ENCODE measurements around the gene OBSL1. TPM values are rescaled to one million over a fixed set of nuclear protein-coding genes. Genes with fewer than 3 reads are reported as not detected.
A peak's percentile ranks its signal among the peaks of the same experiment; 100 is the strongest.

Gene OBSL1
- total and polyA plus RNA-seq, 4 donors, result 34.0 to 75.2 (median 64.0) TPM

DNA sequence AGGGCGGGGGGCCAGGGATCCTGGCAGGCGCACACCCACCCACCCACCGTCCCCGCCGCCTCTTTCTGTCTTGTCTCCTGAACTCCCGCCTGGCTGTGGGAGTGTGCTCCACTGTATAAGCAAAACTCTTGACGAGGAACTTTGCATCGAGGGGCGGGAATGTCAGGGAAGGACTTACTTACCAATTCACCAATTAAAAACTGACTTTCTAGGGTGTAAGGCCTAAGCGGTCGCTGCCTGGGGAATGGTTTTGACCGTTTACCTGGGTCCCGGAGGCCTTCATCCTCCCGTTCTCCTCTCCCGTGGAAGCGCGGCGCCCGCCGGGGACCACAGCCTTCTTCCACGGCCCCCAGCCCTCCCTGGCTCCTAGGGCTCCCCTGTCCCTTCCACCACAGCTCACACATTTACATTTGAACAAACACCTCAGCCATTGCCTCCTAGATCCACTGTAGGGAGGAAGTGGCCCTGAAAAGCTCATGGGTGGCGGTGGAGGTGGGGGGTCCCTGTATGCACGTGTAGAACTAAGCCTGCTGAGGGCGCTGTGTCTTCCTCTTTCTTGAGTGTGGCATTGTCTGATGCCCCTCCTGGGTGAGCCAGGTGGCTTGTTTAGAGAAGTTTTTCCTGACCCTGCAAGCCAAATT, 48.2 kb downstream of the OBSL1 start:
- peaks cover 0 to 40% (median 0%) of the 10 kb centered on the region in 5 donors for H3K4me1 ChIP-seq (ENCODE audit: control insufficient read depth in 5 of 5, insufficient read depth in 5 of 5, low read length in 5 of 5)
- DNase-seq (peak in 1 of 3 donors; percentile 50), ATAC-seq (ENCODE audit: insufficient read depth, low FRiP score) (no peak)
- no peaks in the 10 kb centered on the region for H3K36me3 ChIP-seq (ENCODE audit: control insufficient read depth in 4 of 4, insufficient read depth in 4 of 4, low read length in 4 of 4)
- no peak overlapping the region for H3K9ac ChIP-seq (ENCODE audit: insufficient read depth in 1 of 2, low read length in 2 of 2)
- H3K4me3 ChIP-seq, result no peak overlapping the region
- TF ChIP-seq, protein P1, sequence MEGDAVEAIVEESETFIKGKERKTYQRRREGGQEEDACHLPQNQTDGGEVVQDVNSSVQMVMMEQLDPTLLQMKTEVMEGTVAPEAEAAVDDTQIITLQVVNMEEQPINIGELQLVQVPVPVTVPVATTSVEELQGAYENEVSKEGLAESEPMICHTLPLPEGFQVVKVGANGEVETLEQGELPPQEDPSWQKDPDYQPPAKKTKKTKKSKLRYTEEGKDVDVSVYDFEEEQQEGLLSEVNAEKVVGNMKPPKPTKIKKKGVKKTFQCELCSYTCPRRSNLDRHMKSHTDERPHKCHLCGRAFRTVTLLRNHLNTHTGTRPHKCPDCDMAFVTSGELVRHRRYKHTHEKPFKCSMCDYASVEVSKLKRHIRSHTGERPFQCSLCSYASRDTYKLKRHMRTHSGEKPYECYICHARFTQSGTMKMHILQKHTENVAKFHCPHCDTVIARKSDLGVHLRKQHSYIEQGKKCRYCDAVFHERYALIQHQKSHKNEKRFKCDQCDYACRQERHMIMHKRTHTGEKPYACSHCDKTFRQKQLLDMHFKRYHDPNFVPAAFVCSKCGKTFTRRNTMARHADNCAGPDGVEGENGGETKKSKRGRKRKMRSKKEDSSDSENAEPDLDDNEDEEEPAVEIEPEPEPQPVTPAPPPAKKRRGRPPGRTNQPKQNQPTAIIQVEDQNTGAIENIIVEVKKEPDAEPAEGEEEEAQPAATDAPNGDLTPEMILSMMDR (IDR thresholded peaks at IDR 0.05; ENCODE audit: control extremely low read depth, extremely low read depth), result no peak
- H3K9me3 ChIP-seq (ENCODE audit: control insufficient read depth in 4 of 4, insufficient read depth in 3 of 4, low read length in 3 of 4), result peaks cover 0 to 2% (median 0%) of the 10 kb centered on the region in 4 donors
- H3K27ac ChIP-seq (ENCODE audit: low read depth in 1 of 2, low read length in 1 of 2), result no peak overlapping the region
- peaks cover 0 to 61% (median 21%) of the 10 kb centered on the region in 3 donors for H3K27me3 ChIP-seq (ENCODE audit: control insufficient read depth in 3 of 3, insufficient read depth in 3 of 3, low read length in 2 of 3)
- WGBS, 2 donors, result 14 to 15% methylated on average over 24 of the region's 24 CpGs

DNA sequence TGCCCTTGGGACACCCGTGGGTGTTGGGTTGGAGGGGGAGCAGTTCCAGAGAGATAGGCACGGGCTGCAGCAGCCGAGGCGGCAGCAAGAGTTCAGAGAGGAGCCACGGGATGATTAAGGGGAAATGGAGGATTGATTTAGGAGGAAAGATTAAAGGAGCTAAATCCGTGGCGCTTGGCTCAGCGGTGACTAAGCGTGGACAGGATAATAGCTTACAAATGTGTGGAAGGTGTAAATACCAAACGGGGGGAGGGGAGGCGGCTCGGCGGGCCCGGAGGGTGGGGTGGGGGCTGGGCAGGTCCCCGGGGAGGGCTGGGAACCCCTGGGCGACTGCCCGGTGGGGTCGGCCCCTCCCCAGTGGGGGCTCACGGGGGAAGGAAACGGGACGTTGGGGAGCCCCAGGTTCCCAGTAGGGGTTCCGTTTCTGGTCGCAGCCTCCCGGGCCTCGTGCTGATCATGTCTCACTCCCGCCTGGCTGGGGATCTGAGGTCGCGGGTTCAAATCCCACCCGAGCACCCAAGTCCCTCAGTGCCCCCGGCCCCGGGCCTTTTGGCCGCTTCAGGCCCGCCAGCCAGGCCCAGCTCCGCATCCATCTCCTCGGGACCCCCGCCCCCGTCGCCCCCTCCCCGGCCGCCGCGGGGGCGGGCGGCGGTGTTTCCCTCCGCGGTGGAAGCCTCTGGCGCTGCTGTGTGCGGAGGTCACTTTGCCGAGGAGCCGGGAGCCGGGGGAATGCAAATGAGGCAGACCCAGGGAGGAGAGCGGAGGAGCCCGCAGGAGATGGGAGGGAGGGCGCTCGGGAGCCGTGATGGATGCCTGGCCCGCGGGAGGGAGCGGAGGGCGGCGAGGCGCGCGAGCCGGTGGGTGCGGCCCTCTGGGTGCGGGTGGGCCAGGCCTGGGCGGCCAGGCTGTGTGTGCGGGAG, 49.0 kb downstream of the OBSL1 start:
- DNase-seq (peak; percentile 55 to 56 (median 56)), ATAC-seq (ENCODE audit: insufficient read depth, low FRiP score) (no peak)
- H3K27me3 ChIP-seq (ENCODE audit: control insufficient read depth in 3 of 3, insufficient read depth in 3 of 3, low read length in 2 of 3), result peaks cover 0 to 58% (median 21%) of the 10 kb centered on the region in 3 donors

DNA sequence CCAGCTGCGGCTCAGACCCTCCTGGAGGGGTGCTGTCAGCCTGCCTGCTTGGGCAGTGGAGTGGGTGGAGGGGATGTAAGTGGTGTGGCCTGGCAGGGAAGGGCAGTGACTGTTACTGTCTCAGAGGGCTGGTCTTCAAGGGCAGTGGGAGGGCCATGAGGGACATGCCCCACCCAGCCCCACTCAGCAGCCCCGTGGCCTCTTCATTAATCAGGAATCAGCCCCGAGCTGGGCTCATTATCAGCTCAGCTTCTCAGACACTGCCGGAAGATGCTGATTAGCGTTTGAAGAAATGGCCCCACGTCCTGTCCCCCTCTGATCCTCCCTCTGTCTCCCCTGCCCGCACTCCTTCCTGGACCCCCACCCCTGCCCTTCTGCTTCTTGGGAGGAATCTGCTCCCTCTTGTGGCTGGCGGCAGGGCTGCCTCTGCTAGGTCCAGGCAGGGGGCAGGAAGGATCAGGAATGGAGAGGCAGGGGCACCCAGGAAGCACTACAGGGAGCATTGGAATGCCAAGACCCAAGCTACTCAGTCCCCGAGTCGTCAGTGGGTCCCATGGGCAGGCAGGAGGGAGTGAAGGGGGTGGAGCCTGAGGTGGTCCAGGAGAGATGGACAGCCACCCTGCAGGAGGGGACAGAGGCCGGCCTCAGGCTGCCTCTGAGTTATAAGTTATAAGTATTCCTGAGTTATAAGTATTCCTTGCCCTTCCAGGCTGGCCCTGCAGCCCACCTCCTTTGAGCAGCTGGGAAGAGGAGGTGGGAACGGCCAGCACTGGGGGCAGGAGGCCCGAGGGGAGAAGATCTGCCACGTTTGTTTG, 50.1 kb downstream of the OBSL1 start:
- ATAC-seq (ENCODE audit: insufficient read depth, low FRiP score), result no peak
- Histone ChIP-seq H3K27me3 (ENCODE audit: control insufficient read depth in 3 of 3, insufficient read depth in 3 of 3, low read length in 2 of 3) (peaks cover 0 to 58% (median 21%) of the 10 kb centered on the region in 3 donors), H3K27ac (ENCODE audit: low read depth in 1 of 2, low read length in 1 of 2) (no peak overlapping the region), H3K36me3 (ENCODE audit: control insufficient read depth in 4 of 4, insufficient read depth in 4 of 4, low read length in 4 of 4) (no peaks in the 10 kb centered on the region), H3K4me3 (no peak overlapping the region), H3K4me1 (ENCODE audit: control insufficient read depth in 5 of 5, insufficient read depth in 5 of 5, low read length in 5 of 5) (peaks cover 0 to 30% (median 0%) of the 10 kb centered on the region in 5 donors), H3K9ac (ENCODE audit: insufficient read depth in 1 of 2, low read length in 2 of 2) (no peak overlapping the region), H3K9me3 (ENCODE audit: control insufficient read depth in 4 of 4, insufficient read depth in 3 of 4, low read length in 3 of 4) (peaks cover 0 to 2% (median 0%) of the 10 kb centered on the region in 4 donors)
- DNase-seq, result peak; percentile 55 to 70 (median 63)
- 13 to 15% methylated on average over 14 of the region's 14 CpGs for WGBS, 2 donors
- TF ChIP-seq, protein P1 (IDR thresholded peaks at IDR 0.05; ENCODE audit: control extremely low read depth, extremely low read depth), result no peak

More for the DNA sequence above, 49.0 kb downstream of the OBSL1 start:
- Histone ChIP-seq H3K27ac (ENCODE audit: low read depth in 1 of 2, low read length in 1 of 2) (peak overlapping the region in 1 of 2 donors; percentile 23), H3K4me1 (ENCODE audit: control insufficient read depth in 5 of 5, insufficient read depth in 5 of 5, low read length in 5 of 5) (peaks cover 0 to 40% (median 0%) of the 10 kb centered on the region in 5 donors), H3K4me3 (no peak overlapping the region), H3K9me3 (ENCODE audit: control insufficient read depth in 4 of 4, insufficient read depth in 3 of 4, low read length in 3 of 4) (peaks cover 0 to 2% (median 0%) of the 10 kb centered on the region in 4 donors), H3K9ac (ENCODE audit: insufficient read depth in 1 of 2, low read length in 2 of 2) (no peak overlapping the region), H3K36me3 (ENCODE audit: control insufficient read depth in 4 of 4, insufficient read depth in 4 of 4, low read length in 4 of 4) (no peaks in the 10 kb centered on the region)
- WGBS, 2 donors, result 2 to 3% methylated on average over 57 to 70 of the region's 70 CpGs
- TF ChIP-seq, protein P1 (IDR thresholded peaks at IDR 0.05; ENCODE audit: control extremely low read depth, extremely low read depth), result no peak

Data from lung (tissue), 12 donors.